DND-41 (cell line): ENCODE data around the gene SLC30A3.

ENCODE experiments used
- EZH2 ChIP-seq: IDR thresholded peaks from 3 replicates; pipeline ENCODE4 v1.6.1; 2012; ENCODE audit warnings: borderline replicate concordance, low read depth, mild to moderate bottlenecking, moderate library complexity, low read length, inconsistent platforms; ENCODE audit not compliant: severe bottlenecking
- TF ChIP-seq, protein P1 (sequence below): IDR thresholded peaks from 2 replicates; pipeline ENCODE4 v1.5.1; 2012; ENCODE audit warnings: borderline replicate concordance, low read length, moderate library complexity, mild to moderate bottlenecking; ENCODE audit not compliant: poor library complexity, severe bottlenecking; ENCODE audit errors: extremely low read depth

DNA sequence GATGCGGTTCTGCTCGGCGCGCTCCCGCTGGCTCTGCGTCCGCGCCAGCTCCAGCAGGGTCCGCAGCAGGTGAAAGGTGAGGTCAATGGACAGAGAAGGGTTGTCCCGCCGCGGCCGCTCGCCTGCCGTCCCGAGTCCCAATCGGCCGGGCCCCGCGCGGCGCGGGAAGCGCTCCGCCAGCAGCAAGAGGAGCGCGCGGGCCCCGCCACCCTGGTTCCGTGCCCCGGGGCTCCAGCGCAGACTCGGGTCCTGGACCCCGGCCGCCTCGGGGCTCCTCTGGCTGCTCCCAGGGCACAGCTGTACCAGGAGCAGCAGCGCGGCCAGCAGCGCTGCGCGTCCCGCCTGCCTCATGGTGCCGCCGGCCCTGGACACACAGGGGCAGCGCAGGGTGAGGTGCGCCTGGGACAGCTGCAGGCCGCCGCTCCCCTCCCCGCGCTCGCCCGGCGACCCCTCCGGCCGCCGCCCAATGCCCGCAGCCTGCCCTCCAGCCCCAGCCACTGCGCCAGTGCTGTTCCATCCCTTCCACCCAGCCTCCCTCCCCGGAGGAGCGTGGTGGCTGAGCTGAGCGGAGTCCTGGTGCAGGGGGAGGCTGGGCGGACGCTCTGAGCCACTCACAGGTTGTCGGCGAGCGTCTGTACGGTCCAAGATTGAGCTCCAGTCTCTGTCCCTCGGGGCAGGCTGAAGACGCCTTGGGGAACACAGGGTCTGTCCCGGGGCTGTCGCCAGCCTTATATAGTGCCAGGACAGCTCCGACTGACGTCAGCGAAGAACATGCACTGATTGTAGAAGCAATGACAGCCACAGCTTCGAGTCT, 44.9 kb upstream of the SLC30A3 start:
- TF ChIP-seq, protein P1, sequence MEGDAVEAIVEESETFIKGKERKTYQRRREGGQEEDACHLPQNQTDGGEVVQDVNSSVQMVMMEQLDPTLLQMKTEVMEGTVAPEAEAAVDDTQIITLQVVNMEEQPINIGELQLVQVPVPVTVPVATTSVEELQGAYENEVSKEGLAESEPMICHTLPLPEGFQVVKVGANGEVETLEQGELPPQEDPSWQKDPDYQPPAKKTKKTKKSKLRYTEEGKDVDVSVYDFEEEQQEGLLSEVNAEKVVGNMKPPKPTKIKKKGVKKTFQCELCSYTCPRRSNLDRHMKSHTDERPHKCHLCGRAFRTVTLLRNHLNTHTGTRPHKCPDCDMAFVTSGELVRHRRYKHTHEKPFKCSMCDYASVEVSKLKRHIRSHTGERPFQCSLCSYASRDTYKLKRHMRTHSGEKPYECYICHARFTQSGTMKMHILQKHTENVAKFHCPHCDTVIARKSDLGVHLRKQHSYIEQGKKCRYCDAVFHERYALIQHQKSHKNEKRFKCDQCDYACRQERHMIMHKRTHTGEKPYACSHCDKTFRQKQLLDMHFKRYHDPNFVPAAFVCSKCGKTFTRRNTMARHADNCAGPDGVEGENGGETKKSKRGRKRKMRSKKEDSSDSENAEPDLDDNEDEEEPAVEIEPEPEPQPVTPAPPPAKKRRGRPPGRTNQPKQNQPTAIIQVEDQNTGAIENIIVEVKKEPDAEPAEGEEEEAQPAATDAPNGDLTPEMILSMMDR = no peak
- no peak for TF ChIP-seq EZH2
